Spleen (tissue), 7 donors: Measurements from ENCODE around the gene SZRD1.

Experiments
- POLR2AphosphoS5 ChIP-seq, 3 donors: sonication (generic); formaldehyde crosslinking; IDR thresholded peaks; one replicate each; pipeline ENCODE4 v1.5.1; 2017; ENCODE audit warnings: antibody characterized with exemption in 3 of 3
- TF ChIP-seq, protein P1 (sequence below), 11 experiments: fragments of 200-600 bp in 7 of 11; fragments of 450-650 bp in 4 of 11; sonication (generic) in 4 of 11; IDR thresholded peaks in 8 of 11; conservative IDR thresholded peaks in 3 of 11; 1 replicate in 7 of 11; 2 replicates in 4 of 11; pipeline versions ENCODE4 v1.4.0 to v1.8.0; 2016 to 2021; ENCODE audit warnings: antibody characterized with exemption in 11 of 11, inconsistent platforms in 4 of 11, mild to moderate bottlenecking in 1 of 11
- donor health status: DM: no; HTN: no; CAD: no; lungs with moderate emphysema.
- donor health status: DM: no; HTN: no; CAD: no.
- donor health status: DM: no; HTN: no; CAD: no.

DNA sequence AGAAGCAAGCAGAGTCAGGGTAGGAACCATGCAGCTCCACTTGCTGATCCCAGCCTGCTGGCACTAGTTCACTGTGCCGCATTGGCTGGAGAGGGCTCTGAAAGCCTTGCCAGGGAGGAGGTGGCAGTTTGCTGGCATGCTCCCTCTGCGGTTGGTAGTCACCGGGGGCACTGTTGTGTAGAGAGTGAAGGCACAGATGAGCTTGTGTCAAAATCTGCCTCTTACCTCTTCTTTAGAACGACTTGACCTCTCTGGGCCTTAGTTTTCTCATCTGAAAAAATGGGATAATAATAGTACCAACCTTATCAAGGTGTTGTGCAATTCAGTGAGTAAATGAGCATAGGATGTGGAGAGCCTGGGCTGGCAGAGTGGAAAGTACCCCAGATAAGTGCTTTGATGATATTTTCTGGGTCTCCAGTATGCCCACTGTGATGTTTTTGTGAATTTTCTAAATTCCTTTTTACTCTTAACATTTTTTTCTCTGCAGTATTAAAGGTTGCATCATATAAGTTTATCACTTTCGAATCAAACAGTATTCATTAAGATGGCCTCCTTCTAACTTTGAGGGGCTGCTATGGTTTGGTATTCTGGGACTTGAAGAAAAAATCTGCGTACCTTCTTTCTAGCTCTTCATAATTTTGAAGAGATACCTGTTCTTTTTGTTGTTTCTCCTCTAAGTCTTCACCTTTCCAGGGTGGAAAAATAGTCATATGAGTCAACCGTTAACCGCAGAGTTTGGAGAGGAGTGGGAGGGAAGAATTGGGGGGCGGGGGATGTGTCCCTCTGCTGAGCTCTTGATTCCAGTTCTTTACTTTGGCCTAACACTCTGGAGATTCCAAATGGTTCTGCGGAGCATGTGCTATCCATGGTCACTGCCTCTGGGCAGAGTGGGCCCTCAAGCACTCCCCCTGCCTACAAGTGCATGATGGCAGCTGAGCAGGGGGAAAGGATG lies 26.8 kb downstream of the SZRD1 start:
- TF ChIP-seq, protein P1, sequence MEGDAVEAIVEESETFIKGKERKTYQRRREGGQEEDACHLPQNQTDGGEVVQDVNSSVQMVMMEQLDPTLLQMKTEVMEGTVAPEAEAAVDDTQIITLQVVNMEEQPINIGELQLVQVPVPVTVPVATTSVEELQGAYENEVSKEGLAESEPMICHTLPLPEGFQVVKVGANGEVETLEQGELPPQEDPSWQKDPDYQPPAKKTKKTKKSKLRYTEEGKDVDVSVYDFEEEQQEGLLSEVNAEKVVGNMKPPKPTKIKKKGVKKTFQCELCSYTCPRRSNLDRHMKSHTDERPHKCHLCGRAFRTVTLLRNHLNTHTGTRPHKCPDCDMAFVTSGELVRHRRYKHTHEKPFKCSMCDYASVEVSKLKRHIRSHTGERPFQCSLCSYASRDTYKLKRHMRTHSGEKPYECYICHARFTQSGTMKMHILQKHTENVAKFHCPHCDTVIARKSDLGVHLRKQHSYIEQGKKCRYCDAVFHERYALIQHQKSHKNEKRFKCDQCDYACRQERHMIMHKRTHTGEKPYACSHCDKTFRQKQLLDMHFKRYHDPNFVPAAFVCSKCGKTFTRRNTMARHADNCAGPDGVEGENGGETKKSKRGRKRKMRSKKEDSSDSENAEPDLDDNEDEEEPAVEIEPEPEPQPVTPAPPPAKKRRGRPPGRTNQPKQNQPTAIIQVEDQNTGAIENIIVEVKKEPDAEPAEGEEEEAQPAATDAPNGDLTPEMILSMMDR (IDR thresholded peaks at IDR 0.05 in 8 of 11, conservative IDR thresholded peaks at IDR 0.05 in 3 of 11): no peak
- TF ChIP-seq POLR2AphosphoS5 (IDR thresholded peaks at IDR 0.05): no peak
